Activated CD4-positive, alpha-beta T cell treated with anti-CD3 and anti-CD28 coated beads for 24 hours (primary cell): ENCODE data around the gene STEAP3.

Experiments
- DNase-seq, 2 donors: peaks; one replicate each; pipeline ENCODE4 v3.0.0-alpha.2; 2020; ENCODE audit warnings: low read depth in 2 of 2

Gene STEAP3

GRCh38 chr2:119225105-119225865 lies 1.7 kb downstream of the STEAP3 start:
- DNase-seq = no peak

DNA sequence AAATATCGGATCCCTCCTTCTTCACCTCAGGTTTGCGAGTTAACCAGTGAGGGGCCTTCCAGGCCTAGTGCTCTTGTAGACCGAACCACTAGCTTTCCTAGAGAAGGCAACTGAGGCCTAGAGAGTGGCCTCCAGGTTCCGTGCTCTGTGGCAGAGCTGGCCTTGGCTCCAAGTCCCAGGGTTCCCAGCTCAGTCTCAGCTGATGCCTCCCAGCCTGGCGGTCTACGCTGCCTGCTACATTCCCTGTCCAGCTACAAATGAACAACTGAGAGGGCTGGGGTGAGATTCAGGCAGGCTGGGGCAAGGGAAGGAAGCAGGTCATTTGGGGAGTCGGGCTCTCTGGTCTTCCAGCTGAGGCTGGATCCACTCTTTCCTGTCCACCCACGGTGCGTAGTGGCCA lies 2.3 kb downstream of the STEAP3 start:
- no peak for DNase-seq

DNA sequence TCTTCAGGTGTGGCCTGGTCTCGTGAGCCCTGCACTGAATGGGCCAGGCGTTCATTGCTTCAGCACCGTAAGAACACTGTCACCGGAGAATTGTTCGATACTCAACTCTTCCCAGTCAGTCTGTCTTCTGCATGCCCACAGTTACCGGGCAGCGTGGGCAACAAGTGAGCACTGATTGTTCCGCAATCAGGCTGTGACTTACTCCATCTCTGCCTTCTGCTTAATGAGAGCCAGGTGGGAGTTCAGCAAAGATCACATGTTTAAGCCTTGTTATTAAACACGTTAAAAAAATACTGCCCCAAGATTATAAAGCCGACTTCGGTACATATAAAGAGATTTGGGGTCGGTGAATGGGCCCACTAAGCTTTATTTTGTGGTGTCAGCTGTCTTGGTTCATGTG lies 3.7 kb downstream of the STEAP3 start:
- no peak for DNase-seq

- DNase-seq = no peak
These were observed 4.5 kb downstream of the STEAP3 start for GRCh38 chr2:119228136-119228535.

- DNase-seq = no peak
These were observed 5.3 kb downstream of the STEAP3 start for GRCh38 chr2:119228964-119229363.

GRCh38 chr2:119229716-119230115 lies 6.1 kb downstream of the STEAP3 start:
- DNase-seq = no peak

DNA sequence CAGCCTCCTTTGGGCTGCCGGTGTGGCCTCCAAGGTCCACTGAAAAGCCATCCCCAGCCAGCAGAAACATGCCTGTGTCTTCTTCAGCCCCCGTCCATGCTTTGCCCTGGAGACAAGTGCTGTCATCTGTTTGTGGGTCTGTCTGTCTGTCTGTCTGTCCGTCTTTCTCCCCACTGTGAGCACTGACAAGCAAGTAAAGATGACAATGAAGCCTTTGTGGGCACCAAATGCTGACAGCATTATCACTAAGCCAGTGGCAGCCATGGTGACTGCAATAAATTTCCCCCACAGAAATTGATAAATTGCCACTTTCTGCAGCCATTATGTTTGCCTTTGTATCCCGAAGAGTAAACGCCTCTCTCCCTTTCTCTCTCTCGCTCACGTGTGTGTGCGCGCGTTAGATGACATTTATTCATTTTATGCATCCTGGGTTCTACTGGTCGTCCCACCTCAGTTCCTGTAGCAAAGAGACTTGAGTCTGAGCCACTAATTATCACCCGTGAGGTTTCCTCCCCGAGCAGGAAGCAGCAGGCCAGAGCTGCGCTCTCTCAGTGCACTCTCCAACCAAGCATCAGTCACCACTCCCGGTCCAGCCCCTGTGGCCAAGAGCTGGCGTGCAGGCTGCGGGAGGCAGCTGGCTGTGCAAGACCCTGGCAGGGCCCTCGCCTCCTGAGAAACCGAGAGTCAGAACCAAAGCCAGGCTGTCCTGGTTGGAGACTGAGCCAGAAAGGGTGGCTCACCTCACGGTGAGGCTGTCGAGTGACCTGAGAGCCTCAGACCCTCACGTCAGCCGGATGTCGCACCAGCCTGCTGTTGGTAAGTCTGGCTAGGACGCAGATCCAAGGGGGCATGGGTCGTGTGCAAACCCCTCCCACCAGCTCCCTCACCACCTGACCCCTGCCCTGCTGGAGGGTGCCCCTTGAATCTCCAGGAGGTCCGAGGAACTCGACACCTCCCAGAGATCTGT lies 6.9 kb downstream of the STEAP3 start:
- DNase-seq = no peak

GRCh38 chr2:119231975-119232665 lies 8.5 kb downstream of the STEAP3 start:
- DNase-seq = no peak

DNA sequence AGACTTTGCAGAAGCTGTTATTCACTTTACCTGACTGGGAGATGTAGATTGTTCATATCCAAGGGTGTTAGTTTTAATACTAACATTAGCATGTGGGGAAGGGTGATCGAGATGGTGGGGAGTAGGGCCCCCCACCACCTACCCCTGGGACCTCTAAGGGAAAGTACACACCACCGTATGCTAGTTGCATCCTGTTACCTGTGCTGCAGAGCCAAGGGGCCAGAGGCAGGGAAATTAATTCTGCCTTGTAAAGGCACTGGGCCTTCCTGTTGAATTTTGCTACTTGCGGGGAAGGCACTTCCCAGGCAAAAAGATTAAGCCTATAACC lies 9.0 kb downstream of the STEAP3 start:
- DNase-seq = no peak

- no peak for DNase-seq
These were observed 9.8 kb downstream of the STEAP3 start for GRCh38 chr2:119233326-119234020.

DNA sequence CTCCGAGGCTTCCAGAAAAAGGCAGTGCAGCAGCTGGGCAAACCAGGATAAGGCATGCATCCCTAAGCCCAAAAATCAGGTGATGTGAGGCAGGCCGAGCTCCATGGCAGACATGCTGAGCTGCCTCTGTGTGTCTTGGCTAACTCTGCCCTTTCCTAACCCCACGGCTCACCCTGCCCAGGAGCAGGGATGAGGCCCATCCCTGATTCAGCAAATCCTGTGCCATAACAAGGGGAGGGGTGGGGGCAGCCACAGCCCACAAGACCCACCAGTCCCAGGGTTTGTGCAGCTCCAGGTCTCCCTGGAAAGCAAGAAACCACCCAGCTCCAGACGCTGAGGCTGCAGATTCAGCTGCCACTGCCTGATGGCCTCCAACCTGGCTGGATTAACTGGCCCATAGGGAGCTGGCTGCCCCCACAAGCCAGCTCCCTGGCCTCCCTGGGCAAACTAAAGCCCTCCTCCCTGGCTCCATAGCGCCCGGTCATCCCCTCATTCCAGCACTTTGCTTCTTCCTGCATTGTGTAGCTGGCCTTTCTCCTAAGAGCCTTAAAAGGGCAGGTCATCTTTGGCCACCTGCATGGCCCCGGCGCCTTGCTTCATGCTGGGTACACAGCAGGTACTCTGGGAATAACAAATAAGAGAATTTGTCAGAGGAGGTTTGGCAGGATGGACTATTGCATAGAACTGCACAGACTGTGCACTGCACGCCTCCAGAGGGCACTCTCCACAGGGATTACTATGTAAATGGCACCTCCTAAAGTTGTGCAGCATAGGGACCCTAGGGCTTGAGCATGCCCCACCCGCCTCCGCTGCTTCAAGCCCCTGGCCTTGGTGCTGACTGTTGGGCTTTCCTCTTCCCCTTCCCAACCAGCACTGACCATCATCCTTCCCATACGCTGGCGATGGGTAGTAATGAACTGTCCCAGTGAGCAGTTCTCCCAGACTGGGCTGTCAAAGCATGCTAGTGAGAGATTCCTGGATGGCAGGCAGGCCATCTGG lies 10.7 kb downstream of the STEAP3 start:
- no peak for DNase-seq

DNA sequence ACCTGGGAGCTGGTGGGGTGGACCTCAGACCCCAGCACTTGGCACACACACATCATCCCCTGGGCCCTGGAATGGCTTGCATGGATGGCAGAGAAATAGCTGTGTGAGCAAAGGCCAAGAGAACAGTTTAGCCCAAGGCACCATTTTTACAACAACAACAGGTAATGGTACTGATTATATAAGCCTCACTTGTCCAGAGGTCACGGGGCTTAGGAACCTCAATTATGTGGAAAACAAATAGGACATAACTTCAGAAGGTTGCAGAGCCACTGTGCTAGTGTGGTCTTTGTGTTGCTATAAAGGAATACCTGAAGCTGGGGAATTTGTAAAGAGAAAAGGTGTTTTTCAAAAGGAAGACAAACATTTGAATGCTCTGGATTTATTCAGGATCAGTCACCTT lies 13.2 kb downstream of the STEAP3 start:
- DNase-seq = no peak

DNA sequence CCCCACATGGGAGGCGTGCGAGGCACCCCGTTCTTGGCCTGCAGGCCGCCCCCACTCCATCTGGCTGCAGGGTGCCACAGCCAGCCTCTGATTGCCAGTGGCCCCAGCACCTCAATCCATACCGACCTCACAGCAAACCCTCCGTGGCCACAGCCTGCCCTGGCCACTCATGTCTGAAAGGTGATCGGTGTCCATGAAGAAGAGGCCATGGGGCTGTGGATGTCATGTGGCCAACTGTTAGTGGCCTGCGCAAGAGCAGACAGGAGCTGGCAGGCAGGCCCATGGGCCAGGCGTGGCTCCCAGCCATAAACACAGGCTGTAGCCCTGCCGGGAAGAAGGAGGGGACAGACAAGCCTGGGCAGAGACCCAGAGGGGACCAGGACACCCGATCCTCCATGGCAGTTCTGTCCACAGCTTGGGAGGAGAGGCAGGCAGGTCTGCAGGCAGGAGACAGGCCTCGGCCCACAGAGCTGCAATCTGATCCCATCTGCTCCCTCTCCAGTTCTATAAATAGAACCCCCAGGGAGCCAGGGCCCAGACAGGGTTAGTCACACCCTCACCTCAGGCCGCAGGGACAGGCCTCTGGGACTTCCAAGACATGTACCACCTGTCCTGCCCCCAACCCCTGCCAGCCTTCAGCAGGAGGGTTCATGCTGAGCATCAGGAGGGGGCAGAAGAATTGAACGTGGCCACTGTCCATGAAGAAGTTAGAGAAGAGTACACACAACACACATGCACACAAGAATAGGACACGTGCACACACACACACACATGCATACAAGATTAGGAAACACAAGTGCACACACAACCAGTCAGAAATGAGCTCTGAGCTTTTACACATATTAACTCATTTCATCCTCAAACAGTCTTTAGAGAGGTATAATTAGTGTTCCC lies 16.9 kb downstream of the STEAP3 start:
- no peak for DNase-seq

GRCh38 chr2:119241205-119241532 lies 17.5 kb downstream of the STEAP3 start:
- no peak for DNase-seq

DNA sequence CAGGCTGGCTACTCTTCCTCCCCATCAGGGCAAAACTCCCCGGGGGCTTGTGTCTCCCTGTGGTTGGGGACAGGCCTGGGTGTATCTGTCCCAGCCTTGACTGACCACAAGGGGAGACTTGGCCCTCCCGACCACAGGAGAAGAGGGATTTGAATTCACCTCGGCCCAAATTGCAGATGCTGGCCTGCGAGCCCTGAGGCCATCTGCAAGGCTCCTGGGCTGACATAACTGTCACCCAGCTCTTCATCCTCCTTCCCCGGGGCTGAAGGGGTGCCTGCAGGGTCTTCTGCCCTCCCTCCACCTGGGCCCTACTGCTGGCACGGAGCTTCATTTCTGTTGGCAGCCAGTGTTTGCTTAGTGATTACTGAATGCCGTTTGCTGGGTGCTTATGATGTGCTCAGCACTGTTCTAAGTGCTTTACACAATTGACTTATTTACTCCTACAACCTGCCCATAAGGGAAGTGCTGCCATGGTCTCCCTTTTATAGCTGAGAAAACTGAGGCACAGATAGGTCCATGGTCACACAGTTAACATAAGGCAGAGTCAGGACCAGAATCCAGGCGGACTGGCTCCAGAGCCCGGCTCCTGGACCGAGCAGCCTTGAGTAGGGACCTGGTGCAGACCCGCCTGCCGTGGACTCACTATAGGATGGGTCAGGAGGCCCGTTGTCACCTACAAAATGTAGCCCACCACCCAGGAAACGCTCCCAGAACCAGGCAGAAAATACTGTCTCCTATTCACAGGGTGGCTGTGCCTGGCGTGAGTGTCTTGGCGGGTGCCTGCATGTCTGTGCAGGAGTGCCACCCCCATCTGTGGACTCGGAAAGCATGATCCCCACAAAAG lies 18.9 kb downstream of the STEAP3 start:
- no peak for DNase-seq

GRCh38 chr2:119243621-119244020 lies 20.0 kb downstream of the STEAP3 start:
- DNase-seq = no peak

GRCh38 chr2:119245076-119245840 lies 21.6 kb downstream of the STEAP3 start:
- no peak for DNase-seq

- DNase-seq = no peak
These were observed 22.2 kb downstream of the STEAP3 start for GRCh38 chr2:119245841-119246230.
